NT2/D1 (cell line): Measurements from ENCODE around the gene DIP2A.

Experiments used
- DNase-seq: peaks from one replicate; pipeline ENCODE4 v3.0.0-alpha.2; 2011; ENCODE audit warnings: low read depth, low spot score
- H3K27me3 ChIP-seq: 2 replicates; pipeline ENCODE4 v1.6.0; 2011; ENCODE audit warnings: mild to moderate bottlenecking; ENCODE audit not compliant: insufficient read length, insufficient read depth
- H3K36me3 ChIP-seq: 2 replicates; pipeline ENCODE4 v1.6.1; 2011; ENCODE audit warnings: mild to moderate bottlenecking, low read length, mixed read lengths; ENCODE audit not compliant: insufficient read depth, insufficient read length
- H3K4me1 ChIP-seq: 2 replicates; pipeline ENCODE4 v1.5.1; 2011; ENCODE audit not compliant: insufficient read depth, insufficient read length
- H3K4me3 ChIP-seq: 2 replicates; pipeline ENCODE4 v1.5.1; 2011; ENCODE audit warnings: low read depth; ENCODE audit not compliant: insufficient read length
- H3K9ac ChIP-seq: 2 replicates; pipeline ENCODE4 v1.6.0; 2011; ENCODE audit warnings: low read depth; ENCODE audit not compliant: insufficient read length
- H3K9me3 ChIP-seq: 2 replicates; pipeline ENCODE4 v1.5.1; 2011; ENCODE audit warnings: mild to moderate bottlenecking, low read length; ENCODE audit not compliant: insufficient read depth
- SUZ12 ChIP-seq: IDR thresholded peaks from 2 replicates; pipeline ENCODE4 v1.6.1; 2011; ENCODE audit not compliant: insufficient read length, insufficient read depth; ENCODE audit errors: extremely low read depth
- YY1 ChIP-seq: IDR thresholded peaks from 2 replicates; pipeline ENCODE4 v1.6.1; 2011; ENCODE audit not compliant: insufficient read length, insufficient read depth
- ZNF274 ChIP-seq: IDR thresholded peaks from 2 replicates; pipeline ENCODE4 v1.6.1; 2011; ENCODE audit warnings: mild to moderate bottlenecking, low read depth, low read length

DIP2A gene

DNA sequence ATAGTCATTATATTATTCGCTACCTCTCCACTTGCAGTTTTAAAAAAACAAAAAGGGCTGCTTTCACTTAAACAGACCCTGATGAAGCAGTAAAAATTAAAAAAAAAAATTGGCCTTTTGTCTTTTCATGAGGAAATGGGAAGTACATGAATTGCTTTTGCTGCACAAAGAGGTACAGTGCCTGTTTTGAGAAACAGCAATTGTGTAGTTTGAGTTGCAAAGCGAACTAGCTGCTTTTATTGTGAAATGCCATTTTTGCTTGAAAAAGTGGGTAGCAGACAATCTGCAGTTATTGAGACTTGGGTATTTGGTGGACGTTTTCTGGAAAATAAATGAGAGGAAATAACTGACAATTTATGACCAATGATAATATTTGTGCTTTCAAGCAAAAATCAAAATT is 7.0 kb downstream of the DIP2A start:
- peaks cover 27% of the 10 kb centered on the region for H3K36me3 ChIP-seq
- H3K9ac ChIP-seq: no peak overlapping the region
- H3K9me3 ChIP-seq: no peaks in the 10 kb centered on the region
- no peaks in the 10 kb centered on the region for H3K4me1 ChIP-seq
- no peaks in the 10 kb centered on the region for H3K27me3 ChIP-seq
- no peak for DNase-seq
- TF ChIP-seq SUZ12 (no peak), YY1 (no peak), ZNF274 (no peak)
- H3K4me3 ChIP-seq: no peak overlapping the region

DNA sequence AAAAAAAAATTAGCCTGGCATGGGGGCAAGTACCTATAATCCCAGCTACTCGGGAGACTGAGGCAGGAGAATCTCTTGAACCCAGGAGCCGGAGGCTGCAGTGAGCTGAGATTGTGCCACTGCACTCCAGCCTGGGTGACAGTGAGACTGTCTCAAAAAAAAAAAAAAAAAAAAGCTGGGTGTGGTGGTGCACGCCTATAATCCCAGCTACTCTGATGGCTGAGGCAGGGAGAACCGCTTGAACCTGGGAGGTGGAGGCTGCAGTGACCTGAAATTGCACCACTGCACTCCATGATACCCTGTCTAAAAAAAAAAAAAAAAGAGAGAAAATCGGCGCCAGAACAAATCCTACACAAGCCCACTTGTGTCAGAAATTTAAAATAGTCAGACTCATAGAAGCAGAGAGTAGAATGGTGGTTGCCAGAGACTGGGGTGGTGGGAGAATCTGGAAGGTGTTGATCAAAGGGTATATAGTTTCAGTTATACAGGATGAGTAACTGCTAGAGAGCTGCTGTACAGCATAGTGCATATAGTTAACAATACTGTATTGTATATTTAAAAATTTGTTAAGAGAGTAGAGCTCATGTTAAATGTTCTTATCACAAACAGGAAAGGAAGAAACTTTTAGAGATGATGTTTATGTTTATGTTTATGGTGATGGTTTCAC is 9.6 kb downstream of the DIP2A start:
- DNase-seq: no peak
- TF ChIP-seq YY1 (no peak), SUZ12 (no peak), ZNF274 (no peak)

DNA sequence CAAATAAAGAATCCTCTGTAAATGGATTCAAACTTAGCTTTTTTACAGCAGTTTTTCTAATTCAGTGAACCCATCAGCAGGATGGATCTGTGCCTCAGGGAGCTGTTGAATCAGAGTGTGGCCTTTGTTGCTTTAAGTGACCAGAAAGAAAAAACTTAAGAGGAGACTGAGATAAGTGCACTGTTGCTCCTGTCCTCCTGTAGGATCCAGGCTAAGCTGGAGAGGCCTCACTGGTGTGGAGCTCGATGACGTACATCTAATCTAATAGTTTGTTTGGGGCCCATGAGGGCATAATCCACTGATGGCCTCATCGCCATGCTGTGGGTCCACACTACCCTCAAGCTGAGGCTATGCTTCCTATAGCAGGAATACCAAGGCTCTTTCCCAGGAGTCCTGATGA is 10.6 kb downstream of the DIP2A start:
- DNase-seq: no peak
- TF ChIP-seq YY1 (no peak), ZNF274 (no peak), SUZ12 (no peak)
- H3K9ac ChIP-seq: no peak overlapping the region
- no peaks in the 10 kb centered on the region for H3K4me1 ChIP-seq
- H3K4me3 ChIP-seq: no peak overlapping the region
- H3K36me3 ChIP-seq: peaks cover 9% of the 10 kb centered on the region
- H3K27me3 ChIP-seq: no peaks in the 10 kb centered on the region
- H3K9me3 ChIP-seq: no peaks in the 10 kb centered on the region

More for the DNA sequence above, 9.6 kb downstream of the DIP2A start:
- Histone ChIP-seq H3K27me3 (no peaks in the 10 kb centered on the region), H3K36me3 (peaks cover 11% of the 10 kb centered on the region), H3K9ac (no peak overlapping the region), H3K4me1 (no peaks in the 10 kb centered on the region), H3K4me3 (no peak overlapping the region), H3K9me3 (no peaks in the 10 kb centered on the region)

DNA sequence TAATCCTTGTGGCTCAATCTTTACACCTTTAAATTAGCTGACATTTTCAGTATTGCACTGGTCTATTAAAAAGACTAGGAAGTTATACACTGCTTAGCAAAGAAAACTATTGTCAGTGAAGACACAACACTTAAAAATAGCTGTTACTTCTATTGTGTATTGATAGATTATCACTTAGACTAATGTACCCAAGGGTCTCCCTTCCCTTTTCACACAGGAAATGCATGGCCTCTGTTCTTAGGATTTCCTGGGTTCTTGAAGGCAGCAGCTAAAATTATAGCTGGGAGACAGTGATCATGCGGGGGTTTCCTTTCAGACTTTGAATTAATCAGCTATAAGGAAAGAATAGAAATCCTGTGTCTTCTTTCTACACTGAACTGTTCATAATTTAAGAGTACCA is 12.8 kb downstream of the DIP2A start:
- Histone ChIP-seq H3K4me1 (no peaks in the 10 kb centered on the region), H3K36me3 (peaks cover 6% of the 10 kb centered on the region), H3K4me3 (no peak overlapping the region), H3K27me3 (no peaks in the 10 kb centered on the region), H3K9me3 (no peaks in the 10 kb centered on the region), H3K9ac (no peak overlapping the region)
- no peak for TF ChIP-seq SUZ12
- no peak for DNase-seq

DNA sequence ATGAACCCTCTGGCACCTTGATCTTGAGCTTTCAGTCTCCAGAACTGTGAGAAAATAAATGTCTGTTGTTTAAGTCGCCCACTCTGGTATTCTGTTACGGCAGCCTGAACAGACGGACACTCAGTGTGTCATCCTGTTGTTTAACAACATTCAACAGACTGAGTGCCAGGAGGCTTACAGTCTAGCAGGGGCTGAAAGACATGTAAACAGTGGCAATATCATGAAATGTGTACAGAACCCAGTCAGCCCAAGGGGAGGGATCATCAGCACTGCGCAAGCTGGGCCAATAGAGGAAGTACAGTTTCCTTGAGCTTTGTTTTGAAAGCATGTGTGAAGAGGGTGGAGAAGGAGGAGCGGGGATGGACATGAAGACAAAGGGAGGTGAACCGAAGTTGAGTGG is 13.6 kb downstream of the DIP2A start:
- TF ChIP-seq SUZ12 (no peak), YY1 (no peak), ZNF274 (no peak)
- DNase-seq: no peak

DNA sequence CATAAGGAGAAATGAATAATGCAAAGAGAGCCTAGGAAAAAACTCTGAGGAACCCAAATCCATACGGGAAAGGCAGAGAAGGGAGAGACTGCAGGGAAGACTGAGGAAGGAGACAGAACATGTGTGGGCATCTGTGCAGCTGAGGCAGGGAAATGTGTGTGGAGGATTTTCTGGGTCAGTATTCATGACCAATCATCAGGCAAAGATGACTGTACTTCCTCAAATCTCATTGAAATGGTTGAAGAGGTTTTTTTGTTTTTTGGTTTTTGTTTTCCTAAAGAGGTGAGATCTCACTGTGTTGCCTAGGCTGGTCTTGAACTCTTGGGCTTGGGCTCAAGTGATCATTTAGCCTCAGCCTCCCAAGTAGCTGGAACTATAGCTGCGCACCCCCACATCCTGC is 15.7 kb downstream of the DIP2A start:
- Histone ChIP-seq H3K9ac (no peak overlapping the region), H3K27me3 (no peaks in the 10 kb centered on the region), H3K4me3 (no peak overlapping the region), H3K36me3 (peaks cover 12% of the 10 kb centered on the region), H3K9me3 (no peaks in the 10 kb centered on the region), H3K4me1 (no peaks in the 10 kb centered on the region)
- TF ChIP-seq YY1: no peak
- TF ChIP-seq ZNF274: no peak
- TF ChIP-seq SUZ12: no peak
- no peak for DNase-seq

More for the DNA sequence above, 13.6 kb downstream of the DIP2A start:
- Histone ChIP-seq H3K36me3 (peaks cover 8% of the 10 kb centered on the region), H3K9me3 (no peaks in the 10 kb centered on the region), H3K9ac (no peak overlapping the region), H3K27me3 (no peaks in the 10 kb centered on the region), H3K4me1 (no peaks in the 10 kb centered on the region), H3K4me3 (no peak overlapping the region)

DNA sequence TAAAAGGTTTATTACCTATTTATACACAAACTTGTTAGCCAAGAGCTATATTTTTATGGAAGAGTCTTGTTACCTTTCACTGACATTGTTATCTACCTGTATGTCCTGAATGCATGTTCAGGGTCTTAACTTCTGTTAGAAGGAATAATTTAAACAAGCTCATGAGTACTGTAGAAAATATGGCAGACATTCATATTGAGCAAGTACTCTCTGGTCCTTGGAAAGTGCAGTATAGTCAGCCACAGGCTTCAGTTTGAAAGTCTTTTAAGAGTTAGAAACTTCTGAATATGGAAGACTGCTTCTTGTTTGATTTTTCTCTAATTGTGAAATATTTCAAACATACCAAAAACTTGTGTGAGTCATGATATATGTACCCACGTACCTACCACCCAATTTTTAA is 16.6 kb downstream of the DIP2A start:
- H3K27me3 ChIP-seq: no peaks in the 10 kb centered on the region

More for the DNA sequence above, 16.6 kb downstream of the DIP2A start:
- H3K4me1 ChIP-seq: no peaks in the 10 kb centered on the region
- peaks cover 16% of the 10 kb centered on the region for H3K36me3 ChIP-seq
- no peak for DNase-seq
- no peaks in the 10 kb centered on the region for H3K9me3 ChIP-seq
- no peak overlapping the region for H3K4me3 ChIP-seq
- TF ChIP-seq YY1: no peak
- TF ChIP-seq ZNF274: no peak
- TF ChIP-seq SUZ12: no peak
- H3K9ac ChIP-seq: no peak overlapping the region
